HG03066 (cell line): ENCODE data around the gene IFT57.

ENCODE experiments used
- ATAC-seq: cut with Tn5 transposase; IDR thresholded peaks from one replicate; pipeline ENCODE4 v1.9.1; 2021; ENCODE audit warnings: low read depth; ENCODE audit not compliant: unreplicated experiment

Gene IFT57

GRCh38 chr3:108127301-108127988, 94.8 kb downstream of the IFT57 start:
- no peak for ATAC-seq

DNA sequence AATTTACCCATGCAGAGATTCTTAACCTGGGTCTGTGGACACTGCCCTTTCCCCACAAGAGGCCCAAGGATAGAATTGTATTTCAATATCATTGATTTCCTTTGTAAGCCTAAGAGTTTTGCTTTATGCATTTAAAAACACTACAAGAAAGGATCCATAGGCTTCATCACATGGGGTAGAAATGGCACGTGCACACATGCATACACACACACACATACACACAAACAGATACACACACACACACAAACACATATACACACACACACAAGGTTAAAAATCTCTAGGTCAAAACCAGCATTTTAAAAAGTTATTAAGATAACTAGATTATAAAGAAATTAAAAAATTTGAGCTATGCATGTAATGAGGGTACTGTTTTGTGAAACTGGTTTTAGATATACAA, 95.9 kb downstream of the IFT57 start:
- ATAC-seq, result no peak

GRCh38 chr3:108125550-108126071, 96.6 kb downstream of the IFT57 start:
- ATAC-seq, result peak; percentile 39

- ATAC-seq, result no peak
Measured at GRCh38 chr3:108125153-108125543, 97.1 kb downstream of the IFT57 start.

DNA sequence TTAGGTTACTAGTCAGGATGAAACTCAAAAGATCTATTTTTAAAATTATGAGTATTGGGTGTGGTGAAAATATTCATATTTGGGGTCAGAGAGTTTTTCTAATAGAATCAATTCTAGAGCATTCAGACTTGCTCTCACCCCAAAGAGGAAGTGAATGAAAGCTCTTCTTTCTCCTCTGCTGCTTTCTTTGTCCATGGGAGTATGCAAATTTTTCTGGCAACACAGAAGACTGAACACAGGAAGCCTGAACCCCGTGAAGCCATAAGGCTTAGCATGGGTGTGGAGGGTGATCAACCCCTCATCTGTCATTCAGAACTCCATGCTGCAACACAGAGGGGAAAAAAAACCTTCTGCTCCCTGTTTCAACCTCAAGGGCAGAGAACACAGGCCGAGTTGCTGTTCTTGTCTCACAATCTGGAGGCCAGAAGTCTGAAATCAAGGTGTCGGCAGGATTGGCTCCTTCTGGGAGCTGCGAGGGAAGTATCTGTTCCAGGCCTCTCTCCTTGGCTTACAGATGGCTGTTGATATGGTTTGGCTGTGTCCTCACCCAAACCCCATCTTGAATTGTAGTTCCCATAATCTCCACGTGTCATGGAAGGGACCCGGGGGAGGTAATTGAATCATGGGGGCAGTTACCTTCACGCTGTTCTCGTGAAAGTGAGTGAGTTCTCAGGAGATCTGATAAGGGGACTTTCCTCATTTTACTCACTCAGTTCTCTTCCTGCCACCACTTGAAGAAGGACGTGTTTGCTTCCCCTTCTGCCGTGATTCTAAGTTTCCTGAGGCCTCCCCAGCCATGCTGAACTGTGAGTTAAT, 97.7 kb downstream of the IFT57 start:
- ATAC-seq, result peak; percentile 82

DNA sequence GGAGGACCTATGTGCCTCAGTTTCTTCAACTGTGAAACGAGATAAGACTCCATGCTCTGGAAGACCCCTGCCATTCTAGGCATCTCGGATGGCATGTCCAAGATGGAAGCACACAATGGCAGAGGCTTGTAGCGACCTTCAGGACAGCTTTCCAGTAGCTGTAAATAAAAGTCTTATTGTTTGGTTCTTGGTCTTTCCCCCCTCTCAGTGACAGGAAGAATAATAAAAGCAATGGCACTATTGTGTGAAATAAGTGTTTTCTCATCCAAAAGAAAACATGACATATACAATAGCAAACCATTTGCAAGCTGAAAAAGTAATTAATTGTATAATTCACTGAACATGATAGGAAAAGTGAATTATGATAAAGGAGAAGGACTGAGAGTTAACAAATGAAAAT, 98.9 kb downstream of the IFT57 start:
- no peak for ATAC-seq

- ATAC-seq, result no peak
Measured at GRCh38 chr3:108122276-108122675, 99.9 kb downstream of the IFT57 start.

GRCh38 chr3:108119398-108120104, 102.7 kb downstream of the IFT57 start:
- ATAC-seq, result no peak

GRCh38 chr3:108118038-108118768, 104.0 kb downstream of the IFT57 start:
- no peak for ATAC-seq

GRCh38 chr3:108117241-108117775, 104.9 kb downstream of the IFT57 start:
- no peak for ATAC-seq

DNA sequence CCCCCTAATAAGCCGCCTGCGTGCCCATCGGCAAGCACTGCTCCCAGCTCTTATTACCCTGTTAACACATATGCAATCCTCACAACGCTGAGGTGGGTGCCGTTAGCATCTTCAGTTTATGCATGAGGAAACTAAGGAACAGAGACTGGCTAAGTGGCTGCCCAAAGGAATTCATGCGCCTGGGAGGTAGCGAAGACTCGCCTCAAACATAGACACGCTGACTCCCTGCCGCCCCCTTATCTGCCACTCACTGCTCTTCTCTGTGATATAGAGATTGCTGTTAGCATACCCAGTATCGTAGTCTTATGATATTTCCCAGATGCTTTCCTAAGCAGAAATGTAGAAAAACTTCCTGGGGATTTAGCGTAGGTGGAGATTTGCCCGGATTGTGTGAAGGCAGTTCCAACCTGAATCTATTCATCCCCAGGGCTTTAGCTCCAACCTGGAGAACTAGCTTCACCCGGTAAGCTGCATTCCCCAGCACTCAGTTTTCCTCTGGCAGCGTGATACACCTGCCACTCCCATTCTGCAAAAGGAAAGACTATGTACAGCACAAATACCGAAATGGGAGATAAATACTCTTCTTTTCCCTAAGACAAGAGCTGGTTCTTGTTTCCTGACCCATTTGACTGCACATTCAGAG, 107.7 kb downstream of the IFT57 start:
- ATAC-seq, result no peak

DNA sequence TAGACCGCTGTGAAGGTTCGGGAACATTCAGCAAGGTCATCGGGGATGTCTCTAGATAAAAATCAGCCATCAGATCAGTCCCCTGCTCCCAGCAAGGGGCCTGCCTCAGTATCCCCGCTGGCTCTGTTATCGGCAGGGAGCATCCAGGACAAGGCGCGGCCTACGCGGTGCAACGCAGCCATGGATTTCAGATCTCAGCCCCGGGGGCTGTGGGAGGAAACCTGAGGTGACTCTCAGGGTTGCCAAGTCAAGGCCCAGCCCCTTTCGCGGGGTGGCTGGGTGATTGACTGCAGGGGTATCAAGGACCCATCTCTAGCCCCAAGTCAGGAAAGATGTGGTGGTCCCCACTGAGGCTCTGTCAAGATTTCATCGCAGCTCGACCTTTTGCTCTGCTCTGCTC, 108.2 kb downstream of the IFT57 start:
- ATAC-seq, result no peak

- ATAC-seq, result no peak
Measured at GRCh38 chr3:108110934-108111333, 111.3 kb downstream of the IFT57 start.
